HepG2 (cell line): ENCODE data around the gene NEDD8. TPM values are rescaled to one million over a fixed set of nuclear protein-coding genes. Genes with fewer than 3 reads are reported as not detected.
A peak's percentile ranks its signal among the peaks of the same experiment; 100 is the strongest.

ENCODE experiments used
- ETV5 ChIP-seq: IDR thresholded peaks from 2 replicates; pipeline ENCODE4 v1.6.1; 2018; ENCODE audit warnings: missing biosample characterization, missing genetic modification reagents, inconsistent platforms, borderline replicate concordance
- FOXA3 ChIP-seq: IDR thresholded peaks from 2 replicates; pipeline ENCODE4 v1.6.1; 2016; ENCODE audit warnings: missing genetic modification reagents, missing compliant biosample characterization
- MAFK ChIP-seq, 2 experiments: IDR thresholded peaks in 1 of 2; conservative IDR thresholded peaks in 1 of 2; 2 replicates each; pipeline ENCODE4 v1.6.1; 2011; ENCODE audit warnings: improper control_type of control experiment in 2 of 2, low read length in 2 of 2
- NFE2 ChIP-seq: sonication (generic); formaldehyde crosslinking; IDR thresholded peaks from 2 replicates; pipeline ENCODE4 v1.4.0; 2020; ENCODE audit warnings: missing genetic modification reagents
- NFE2L1 ChIP-seq: sonication (generic); formaldehyde crosslinking; IDR thresholded peaks from 2 replicates; pipeline ENCODE4 v1.4.0; 2020; ENCODE audit warnings: missing genetic modification reagents, mild to moderate bottlenecking, borderline replicate concordance
- NFKBIZ ChIP-seq: IDR thresholded peaks from 2 replicates; pipeline ENCODE4 v1.6.1; 2018; ENCODE audit warnings: missing genetic modification reagents, missing compliant biosample characterization
- SRSF1 ChIP-seq: fragments of 200-400 bp; formaldehyde crosslinking; optimal IDR thresholded peaks from 2 replicates; pipeline ENCODE3; 2017; ENCODE audit warnings: mild to moderate bottlenecking, low read depth, low read length, moderate library complexity
- ZBTB42 ChIP-seq: sonication (generic); formaldehyde crosslinking; IDR thresholded peaks from 2 replicates; pipeline ENCODE4 v1.5.0; 2020; ENCODE audit warnings: mild to moderate bottlenecking, missing genetic modification reagents
- ZNF256 ChIP-seq: sonication (generic); formaldehyde crosslinking; conservative IDR thresholded peaks from 2 replicates; pipeline ENCODE4 v1.4.0; 2020; ENCODE audit warnings: missing genetic modification reagents
- ZNF772 ChIP-seq: sonication (generic); formaldehyde crosslinking; IDR thresholded peaks from 2 replicates; pipeline ENCODE4 v1.5.0; 2020; ENCODE audit warnings: mild to moderate bottlenecking, missing genetic modification reagents
- ZNF883 ChIP-seq: sonication (generic); formaldehyde crosslinking; IDR thresholded peaks from 2 replicates; pipeline ENCODE4 v1.5.1; 2020; ENCODE audit warnings: mild to moderate bottlenecking, missing genetic modification reagents; ENCODE audit errors: not compliant biosample characterization
- ZNF891 ChIP-seq: sonication (generic); formaldehyde crosslinking; IDR thresholded peaks from 2 replicates; pipeline ENCODE4 v1.5.0; 2020; ENCODE audit warnings: mild to moderate bottlenecking, missing genetic modification reagents
- polyA plus RNA-seq, 8 experiments: library from polyadenylated mRNA; depleted of rRNA in 3 of 8; stranded (reverse) in 7 of 8; unstranded in 1 of 8; fragments of >200 nt; fragmentation: Illumina TruSeq in 4 of 8; extraction: Trizol in 4 of 8; gene quantifications; 2 replicates each; pipeline versions ENCODE4 v1.2.1 to v1.2.3, GENCODE V29; 2011 to 2016; ENCODE audit warnings: low read depth in 4 of 8, missing spikeins in 1 of 8, mixed read lengths in 1 of 8; ENCODE audit not compliant: insufficient read depth in 1 of 8
- total RNA-seq, 5 experiments: library from RNA; depleted of rRNA; stranded (reverse); fragments of >200 nt; fragmentation: Illumina TruSeq; extraction: Trizol; gene quantifications; 2 replicates each; pipeline ENCODE4 v1.2.3, GENCODE V29; 2016; ENCODE audit warnings: low read depth in 1 of 5
- TF ChIP-seq, protein P1 (sequence below): sonication (generic); formaldehyde crosslinking; IDR thresholded peaks from 2 replicates; pipeline ENCODE4 v1.8.1; 2023; ENCODE audit warnings: mild to moderate bottlenecking, missing genetic modification reagents
- TF ChIP-seq, protein P2 (sequence below): IDR thresholded peaks from 2 replicates; pipeline ENCODE4 v1.6.1; 2016; ENCODE audit warnings: low read depth, borderline replicate concordance
- TF ChIP-seq, protein P3 (sequence below): sonication (generic); formaldehyde crosslinking; IDR thresholded peaks from 2 replicates; pipeline ENCODE4 v1.4.0; 2020; ENCODE audit warnings: missing genetic modification reagents, mild to moderate bottlenecking, borderline replicate concordance
- TF ChIP-seq, protein P4 (sequence below): IDR thresholded peaks from 2 replicates; pipeline ENCODE4 v1.6.1; 2016; ENCODE audit warnings: mild to moderate bottlenecking, missing biosample characterization, missing genetic modification reagents
- TF ChIP-seq, protein P5 (sequence below): sonication (generic); formaldehyde crosslinking; IDR thresholded peaks from 2 replicates; pipeline ENCODE4 v1.5.0; 2020; ENCODE audit warnings: mild to moderate bottlenecking, missing genetic modification reagents
- TF ChIP-seq, protein P6 (sequence below): sonication (generic); formaldehyde crosslinking; IDR thresholded peaks from 2 replicates; pipeline ENCODE4 v1.8.0; 2022; ENCODE audit warnings: mild to moderate bottlenecking, missing genetic modification reagents

Gene NEDD8
- total and polyA plus RNA-seq, 2 of the 13 experiments (the other 11 are each of a cell fraction or from before 2014, with no cell fraction given) = 535 to 713 TPM

DNA sequence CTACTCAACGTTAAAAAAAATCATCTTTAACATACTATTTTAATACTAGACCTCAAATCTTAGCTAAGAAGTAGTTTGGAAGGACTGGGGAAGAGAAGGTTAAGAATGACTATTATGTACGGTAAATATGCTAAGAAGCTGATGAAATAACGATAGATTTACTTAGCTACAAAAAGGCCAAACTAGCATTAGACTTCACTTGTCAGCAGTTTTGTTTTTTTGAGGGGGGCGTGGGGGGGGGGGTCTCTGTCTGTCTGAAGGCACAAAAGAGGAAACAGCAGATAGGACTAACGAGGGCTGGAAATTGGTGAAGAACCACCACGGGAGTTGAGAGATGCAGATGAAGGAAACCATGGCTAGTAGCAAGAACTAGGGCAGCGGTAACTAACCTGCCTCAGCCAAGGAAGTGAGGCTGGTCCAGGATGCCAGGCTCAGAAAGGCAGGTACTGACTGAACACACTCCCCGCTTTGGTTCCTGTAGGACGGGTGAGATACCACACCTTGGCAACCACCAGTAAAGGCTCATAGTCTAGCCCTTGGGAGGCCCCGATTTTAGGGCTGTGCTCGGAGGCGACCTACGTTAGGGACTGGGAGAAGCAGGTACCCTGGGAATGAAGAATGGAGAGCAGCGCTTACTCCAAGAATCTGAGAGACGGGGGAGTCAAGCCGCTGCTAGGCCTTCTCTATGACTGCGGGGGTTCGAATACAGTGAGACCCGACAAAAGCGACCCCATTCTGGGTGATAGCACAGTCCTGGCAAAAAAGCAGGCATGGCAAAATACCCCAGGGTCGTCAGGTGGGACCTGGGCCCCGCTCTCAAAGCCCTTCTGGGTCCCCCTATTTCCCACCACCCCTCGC, 675 bp downstream of the NEDD8 start (continued):
- peak; percentile 24; the same call in 1 of the 2 replicates for TF ChIP-seq ZNF256
- no peak; the same call in 1 of the 2 replicates for TF ChIP-seq NFKBIZ (CRISPR knock-in tag)
- TF ChIP-seq, protein P1, sequence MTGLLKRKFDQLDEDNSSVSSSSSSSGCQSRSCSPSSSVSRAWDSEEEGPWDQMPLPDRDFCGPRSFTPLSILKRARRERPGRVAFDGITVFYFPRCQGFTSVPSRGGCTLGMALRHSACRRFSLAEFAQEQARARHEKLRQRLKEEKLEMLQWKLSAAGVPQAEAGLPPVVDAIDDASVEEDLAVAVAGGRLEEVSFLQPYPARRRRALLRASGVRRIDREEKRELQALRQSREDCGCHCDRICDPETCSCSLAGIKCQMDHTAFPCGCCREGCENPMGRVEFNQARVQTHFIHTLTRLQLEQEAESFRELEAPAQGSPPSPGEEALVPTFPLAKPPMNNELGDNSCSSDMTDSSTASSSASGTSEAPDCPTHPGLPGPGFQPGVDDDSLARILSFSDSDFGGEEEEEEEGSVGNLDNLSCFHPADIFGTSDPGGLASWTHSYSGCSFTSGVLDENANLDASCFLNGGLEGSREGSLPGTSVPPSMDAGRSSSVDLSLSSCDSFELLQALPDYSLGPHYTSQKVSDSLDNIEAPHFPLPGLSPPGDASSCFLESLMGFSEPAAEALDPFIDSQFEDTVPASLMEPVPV (CRISPR knock-in tag) = peak; percentile 69; the same call in 1 of the 2 replicates
- TF ChIP-seq, protein P2, sequence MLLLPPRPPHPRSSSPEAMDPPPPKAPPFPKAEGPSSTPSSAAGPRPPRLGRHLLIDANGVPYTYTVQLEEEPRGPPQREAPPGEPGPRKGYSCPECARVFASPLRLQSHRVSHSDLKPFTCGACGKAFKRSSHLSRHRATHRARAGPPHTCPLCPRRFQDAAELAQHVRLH (CRISPR knock-in tag) = no peak
- TF ChIP-seq NFE2 = no peak
- peak; percentile 77 for TF ChIP-seq ZNF891
- TF ChIP-seq, protein P3, sequence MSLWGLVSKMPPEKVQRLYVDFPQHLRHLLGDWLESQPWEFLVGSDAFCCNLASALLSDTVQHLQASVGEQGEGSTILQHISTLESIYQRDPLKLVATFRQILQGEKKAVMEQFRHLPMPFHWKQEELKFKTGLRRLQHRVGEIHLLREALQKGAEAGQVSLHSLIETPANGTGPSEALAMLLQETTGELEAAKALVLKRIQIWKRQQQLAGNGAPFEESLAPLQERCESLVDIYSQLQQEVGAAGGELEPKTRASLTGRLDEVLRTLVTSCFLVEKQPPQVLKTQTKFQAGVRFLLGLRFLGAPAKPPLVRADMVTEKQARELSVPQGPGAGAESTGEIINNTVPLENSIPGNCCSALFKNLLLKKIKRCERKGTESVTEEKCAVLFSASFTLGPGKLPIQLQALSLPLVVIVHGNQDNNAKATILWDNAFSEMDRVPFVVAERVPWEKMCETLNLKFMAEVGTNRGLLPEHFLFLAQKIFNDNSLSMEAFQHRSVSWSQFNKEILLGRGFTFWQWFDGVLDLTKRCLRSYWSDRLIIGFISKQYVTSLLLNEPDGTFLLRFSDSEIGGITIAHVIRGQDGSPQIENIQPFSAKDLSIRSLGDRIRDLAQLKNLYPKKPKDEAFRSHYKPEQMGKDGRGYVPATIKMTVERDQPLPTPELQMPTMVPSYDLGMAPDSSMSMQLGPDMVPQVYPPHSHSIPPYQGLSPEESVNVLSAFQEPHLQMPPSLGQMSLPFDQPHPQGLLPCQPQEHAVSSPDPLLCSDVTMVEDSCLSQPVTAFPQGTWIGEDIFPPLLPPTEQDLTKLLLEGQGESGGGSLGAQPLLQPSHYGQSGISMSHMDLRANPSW (CRISPR knock-in tag) = 0 out of 2 replicates have a peak, but pooled peaks have one; percentile 51
- TF ChIP-seq, protein P4, sequence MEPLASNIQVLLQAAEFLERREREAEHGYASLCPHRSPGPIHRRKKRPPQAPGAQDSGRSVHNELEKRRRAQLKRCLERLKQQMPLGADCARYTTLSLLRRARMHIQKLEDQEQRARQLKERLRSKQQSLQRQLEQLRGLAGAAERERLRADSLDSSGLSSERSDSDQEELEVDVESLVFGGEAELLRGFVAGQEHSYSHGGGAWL (CRISPR knock-in tag) = peak; percentile 28; the same call in 1 of the 2 replicates
- peak; percentile 42 to 62; a peak in 3 of 4 replicates for TF ChIP-seq MAFK (conservative IDR thresholded peaks at IDR 0.05 in 1 of 2, IDR thresholded peaks at IDR 0.05 in 1 of 2; ENCODE audit: low read length in 2 of 2)
- TF ChIP-seq, protein P5, sequence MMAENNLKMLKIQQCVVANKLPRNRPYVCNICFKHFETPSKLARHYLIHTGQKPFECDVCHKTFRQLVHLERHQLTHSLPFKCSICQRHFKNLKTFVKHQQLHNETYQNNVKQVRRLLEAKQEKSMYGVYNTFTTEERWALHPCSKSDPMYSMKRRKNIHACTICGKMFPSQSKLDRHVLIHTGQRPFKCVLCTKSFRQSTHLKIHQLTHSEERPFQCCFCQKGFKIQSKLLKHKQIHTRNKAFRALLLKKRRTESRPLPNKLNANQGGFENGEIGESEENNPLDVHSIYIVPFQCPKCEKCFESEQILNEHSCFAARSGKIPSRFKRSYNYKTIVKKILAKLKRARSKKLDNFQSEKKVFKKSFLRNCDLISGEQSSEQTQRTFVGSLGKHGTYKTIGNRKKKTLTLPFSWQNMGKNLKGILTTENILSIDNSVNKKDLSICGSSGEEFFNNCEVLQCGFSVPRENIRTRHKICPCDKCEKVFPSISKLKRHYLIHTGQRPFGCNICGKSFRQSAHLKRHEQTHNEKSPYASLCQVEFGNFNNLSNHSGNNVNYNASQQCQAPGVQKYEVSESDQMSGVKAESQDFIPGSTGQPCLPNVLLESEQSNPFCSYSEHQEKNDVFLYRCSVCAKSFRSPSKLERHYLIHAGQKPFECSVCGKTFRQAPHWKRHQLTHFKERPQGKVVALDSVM (CRISPR knock-in tag) = no peak; the same call in 1 of the 2 replicates
- no peak for TF ChIP-seq NFE2L1 (CRISPR knock-in tag)
- no peak for TF ChIP-seq FOXA3
- no peak for TF ChIP-seq ZNF883 (CRISPR knock-in tag)
- TF ChIP-seq ZNF772 (CRISPR knock-in tag) = no peak
- no peak for TF ChIP-seq ETV5
- 0 out of 2 replicates have a peak, but pooled peaks have one; percentile 22 for TF ChIP-seq ZBTB42 (CRISPR knock-in tag)
- TF ChIP-seq SRSF1 = no peak
- TF ChIP-seq, protein P6, sequence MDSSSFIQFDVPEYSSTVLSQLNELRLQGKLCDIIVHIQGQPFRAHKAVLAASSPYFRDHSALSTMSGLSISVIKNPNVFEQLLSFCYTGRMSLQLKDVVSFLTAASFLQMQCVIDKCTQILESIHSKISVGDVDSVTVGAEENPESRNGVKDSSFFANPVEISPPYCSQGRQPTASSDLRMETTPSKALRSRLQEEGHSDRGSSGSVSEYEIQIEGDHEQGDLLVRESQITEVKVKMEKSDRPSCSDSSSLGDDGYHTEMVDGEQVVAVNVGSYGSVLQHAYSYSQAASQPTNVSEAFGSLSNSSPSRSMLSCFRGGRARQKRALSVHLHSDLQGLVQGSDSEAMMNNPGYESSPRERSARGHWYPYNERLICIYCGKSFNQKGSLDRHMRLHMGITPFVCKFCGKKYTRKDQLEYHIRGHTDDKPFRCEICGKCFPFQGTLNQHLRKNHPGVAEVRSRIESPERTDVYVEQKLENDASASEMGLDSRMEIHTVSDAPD (CRISPR knock-in tag) = peak; percentile 56; the same call in 1 of the 2 replicates
